KMS-11 (cell line): ENCODE data around the gene UBIAD1.
"Not testable (repeated sequence)": the region's sequence is repeated elsewhere in the genome, so short reads cannot be mapped to it uniquely, and the experiment has no call there.

Source experiments
- H2AFZ ChIP-seq: fragments of 200-600 bp; sonication (generic); 2 replicates; pipeline ENCODE4 v1.6.1; 2016; ENCODE audit warnings: antibody characterized with exemption, mixed run types, low read depth
- H3K27ac ChIP-seq: fragments of 200-600 bp; sonication (generic); 2 replicates; pipeline ENCODE4 v1.6.1; 2016; ENCODE audit warnings: mild to moderate bottlenecking, mixed run types
- H3K27me3 ChIP-seq: fragments of 200-600 bp; sonication (generic); 2 replicates; pipeline ENCODE4 v1.6.1; 2017; ENCODE audit warnings: mild to moderate bottlenecking, low read depth, mixed run types, moderate library complexity; ENCODE audit not compliant: insufficient read depth
- H3K36me3 ChIP-seq: fragments of 200-600 bp; sonication (generic); 2 replicates; pipeline ENCODE4 v1.6.1; 2017; ENCODE audit warnings: mild to moderate bottlenecking, mixed run types; ENCODE audit not compliant: insufficient read depth
- H3K4me1 ChIP-seq: fragments of 200-600 bp; sonication (generic); 2 replicates; pipeline ENCODE4 v1.6.1; 2016; ENCODE audit warnings: mild to moderate bottlenecking, low read depth, mixed run types; ENCODE audit not compliant: poor library complexity, severe bottlenecking
- H3K4me2 ChIP-seq: fragments of 200-600 bp; sonication (generic); 2 replicates; pipeline ENCODE4 v1.7.0; 2016; ENCODE audit warnings: mild to moderate bottlenecking, mixed run types
- H3K4me3 ChIP-seq: fragments of 200-600 bp; sonication (generic); IDR thresholded peaks from 2 replicates; pipeline ENCODE4 v1.6.1; 2017; ENCODE audit warnings: low read depth, low read length, mixed read lengths; ENCODE audit not compliant: insufficient read depth
- H3K79me2 ChIP-seq: fragments of 200-600 bp; sonication (generic); 2 replicates; pipeline ENCODE4 v1.6.1; 2016; ENCODE audit warnings: low read depth, mixed run types; ENCODE audit not compliant: insufficient read depth
- H3K9ac ChIP-seq: fragments of 200-600 bp; sonication (generic); 2 replicates; pipeline ENCODE4 v1.6.1; 2016; ENCODE audit warnings: mild to moderate bottlenecking, mixed run types
- H4K20me1 ChIP-seq: fragments of 200-600 bp; sonication (generic); 2 replicates; pipeline ENCODE4 v1.6.1; 2016; ENCODE audit warnings: mild to moderate bottlenecking, mixed run types; ENCODE audit not compliant: insufficient read depth
- TF ChIP-seq, protein P1 (sequence below): fragments of 200-600 bp; sonication (generic); conservative IDR thresholded peaks from 2 replicates; pipeline ENCODE4 v1.6.1; 2017; ENCODE audit warnings: low read depth, mild to moderate bottlenecking, antibody characterized with exemption, low read length, moderate library complexity, mixed read lengths

Gene UBIAD1

DNA sequence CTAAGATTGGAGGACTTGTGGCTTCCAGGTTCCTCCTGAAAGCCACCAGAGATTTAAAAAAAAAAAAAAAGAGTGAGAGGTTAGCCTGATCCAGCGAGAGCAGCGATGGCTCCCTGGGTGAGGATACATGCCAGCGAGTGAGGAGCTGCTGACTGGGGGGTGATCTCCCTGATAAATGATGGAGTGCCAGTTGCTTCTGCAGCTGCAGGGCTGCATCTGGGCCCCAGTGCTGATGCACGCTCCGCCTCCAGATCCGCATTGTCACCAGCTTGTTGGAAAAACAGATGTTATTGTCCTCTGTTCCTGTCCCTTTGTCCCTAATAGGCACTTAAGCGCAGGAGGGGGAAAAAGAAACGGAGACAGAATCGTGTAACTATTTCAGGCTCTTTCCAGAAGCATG lies 28.6 kb downstream of the UBIAD1 start:
- Histone ChIP-seq H3K27me3 (no peaks in the 10 kb centered on the region; the same call in 1 of the 2 replicates), H3K27ac (no peak overlapping the region), H3K4me1 (no peaks in the 10 kb centered on the region), H3K4me2 (no peak overlapping the region), H3K36me3 (no peaks in the 10 kb centered on the region), H3K4me3 (no peak overlapping the region), H3K9ac (no peak overlapping the region), H4K20me1 (no peaks in the 10 kb centered on the region), H3K79me2 (no peaks in the 10 kb centered on the region), H2AFZ (no peak overlapping the region)
- TF ChIP-seq, protein P1, sequence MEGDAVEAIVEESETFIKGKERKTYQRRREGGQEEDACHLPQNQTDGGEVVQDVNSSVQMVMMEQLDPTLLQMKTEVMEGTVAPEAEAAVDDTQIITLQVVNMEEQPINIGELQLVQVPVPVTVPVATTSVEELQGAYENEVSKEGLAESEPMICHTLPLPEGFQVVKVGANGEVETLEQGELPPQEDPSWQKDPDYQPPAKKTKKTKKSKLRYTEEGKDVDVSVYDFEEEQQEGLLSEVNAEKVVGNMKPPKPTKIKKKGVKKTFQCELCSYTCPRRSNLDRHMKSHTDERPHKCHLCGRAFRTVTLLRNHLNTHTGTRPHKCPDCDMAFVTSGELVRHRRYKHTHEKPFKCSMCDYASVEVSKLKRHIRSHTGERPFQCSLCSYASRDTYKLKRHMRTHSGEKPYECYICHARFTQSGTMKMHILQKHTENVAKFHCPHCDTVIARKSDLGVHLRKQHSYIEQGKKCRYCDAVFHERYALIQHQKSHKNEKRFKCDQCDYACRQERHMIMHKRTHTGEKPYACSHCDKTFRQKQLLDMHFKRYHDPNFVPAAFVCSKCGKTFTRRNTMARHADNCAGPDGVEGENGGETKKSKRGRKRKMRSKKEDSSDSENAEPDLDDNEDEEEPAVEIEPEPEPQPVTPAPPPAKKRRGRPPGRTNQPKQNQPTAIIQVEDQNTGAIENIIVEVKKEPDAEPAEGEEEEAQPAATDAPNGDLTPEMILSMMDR, result no peak

DNA sequence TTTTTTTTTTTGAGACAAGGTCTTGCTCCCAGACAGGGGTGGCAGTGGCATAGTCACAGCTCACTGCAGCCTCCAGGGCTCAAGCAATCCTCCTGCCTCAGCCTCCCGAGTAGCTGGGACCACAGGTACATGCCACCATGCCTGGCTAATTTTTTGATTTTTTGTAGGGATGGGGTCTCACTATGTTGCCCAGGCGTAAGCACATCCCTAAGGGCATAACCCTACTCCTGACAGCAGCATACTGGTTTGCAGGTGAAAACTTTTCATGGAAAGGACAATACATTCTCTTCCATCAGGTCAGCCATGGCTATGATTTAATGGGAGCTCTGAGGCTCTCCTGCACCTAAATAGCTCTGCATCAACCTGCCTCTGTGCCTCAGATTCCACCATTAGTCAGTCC lies 29.4 kb downstream of the UBIAD1 start:
- Histone ChIP-seq H3K4me1 (no peaks in the 10 kb centered on the region), H3K27ac (no peak overlapping the region), H3K36me3 (no peaks in the 10 kb centered on the region), H3K4me3 (no peak overlapping the region), H3K27me3 (peaks cover 4% of the 10 kb centered on the region; the same call in 1 of the 2 replicates), H3K4me2 (no peak overlapping the region), H4K20me1 (no peaks in the 10 kb centered on the region), H2AFZ (no peak overlapping the region), H3K9ac (no peak overlapping the region), H3K79me2 (no peaks in the 10 kb centered on the region)
- TF ChIP-seq, protein P1, result no peak

DNA sequence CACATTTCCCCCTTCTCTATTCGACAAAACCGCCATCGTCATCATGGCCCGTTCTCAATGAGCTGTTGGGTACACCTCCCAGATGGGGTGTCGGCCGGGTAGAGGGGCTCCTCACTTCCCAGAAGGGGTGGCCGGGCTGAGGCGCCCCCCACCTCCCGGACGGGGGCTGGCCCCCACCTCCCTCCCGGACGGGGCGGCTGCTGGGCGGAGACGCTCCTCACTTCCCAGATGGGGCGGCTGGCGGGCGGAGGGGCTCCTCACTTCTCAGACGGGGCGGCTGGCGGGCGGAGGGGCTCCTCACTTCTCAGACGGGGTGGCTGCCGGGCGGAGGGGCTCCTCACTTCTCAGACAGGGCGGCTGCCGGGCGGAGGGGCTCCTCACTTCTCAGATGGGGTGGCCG lies 32.5 kb downstream of the UBIAD1 start:
- H3K9ac ChIP-seq, H3K4me2 ChIP-seq, H3K27ac ChIP-seq, H4K20me1 ChIP-seq, H3K36me3 ChIP-seq, H3K79me2 ChIP-seq, H2AFZ ChIP-seq, H3K4me1 ChIP-seq, H3K4me3 ChIP-seq: not testable (repeated sequence)
- H3K27me3 ChIP-seq, result peaks cover 18% of the 10 kb centered on the region; the same call in 1 of the 2 replicates

DNA sequence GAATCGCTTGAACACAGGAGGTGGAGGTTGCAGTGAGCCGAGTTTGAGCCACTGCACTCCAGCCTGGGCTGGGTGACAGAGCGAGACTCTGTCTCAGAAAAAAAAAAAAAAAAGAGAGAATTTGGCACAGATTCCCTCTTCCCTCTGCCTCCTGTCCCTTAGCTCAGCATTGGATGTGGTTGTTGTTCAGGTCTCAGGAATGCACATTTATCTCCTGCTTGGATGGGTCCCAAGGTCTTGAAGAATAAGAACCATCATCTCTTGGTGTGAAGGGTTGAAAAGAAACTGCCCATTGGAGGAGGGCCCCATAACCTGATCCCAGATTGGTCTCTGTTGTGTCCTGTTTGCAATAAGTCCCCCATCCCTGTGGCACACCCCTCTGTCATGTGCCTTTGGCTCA lies 34.9 kb downstream of the UBIAD1 start:
- no peaks in the 10 kb centered on the region for H3K79me2 ChIP-seq

DNA sequence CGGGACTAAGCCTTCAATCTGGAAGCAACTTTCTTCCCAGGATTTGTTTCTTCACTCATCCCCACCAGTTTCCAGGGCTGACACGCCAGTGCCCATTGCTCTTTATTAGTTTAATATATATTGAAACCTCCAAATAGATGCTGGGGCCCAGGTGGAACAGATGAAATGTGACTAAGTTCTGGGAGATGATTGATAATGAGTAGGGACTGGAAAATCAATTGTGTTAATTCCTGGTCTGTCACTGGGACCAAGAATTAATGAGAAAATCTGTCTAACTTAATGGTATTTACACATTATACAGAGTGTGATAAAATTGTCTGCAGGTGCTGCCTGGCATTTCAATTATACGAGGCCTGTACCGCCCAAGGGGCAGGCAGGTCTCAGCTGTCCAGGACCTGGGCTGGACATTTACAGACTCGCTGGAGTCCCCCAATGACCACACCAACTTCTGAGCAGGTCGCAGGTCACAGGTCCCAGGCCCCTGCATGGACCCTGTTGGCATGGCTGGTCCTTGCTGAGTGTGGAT lies 35.8 kb downstream of the UBIAD1 start:
- Histone ChIP-seq H3K4me2 (no peak overlapping the region), H3K4me1 (no peaks in the 10 kb centered on the region), H3K27ac (no peak overlapping the region), H3K36me3 (no peaks in the 10 kb centered on the region), H2AFZ (no peak overlapping the region), H3K4me3 (no peak overlapping the region), H3K9ac (no peak overlapping the region), H3K27me3 (peaks cover 49% of the 10 kb centered on the region), H3K79me2 (no peaks in the 10 kb centered on the region), H4K20me1 (no peaks in the 10 kb centered on the region)
- TF ChIP-seq, protein P1, result no peak

More for the DNA sequence above, 34.9 kb downstream of the UBIAD1 start:
- Histone ChIP-seq H4K20me1 (no peaks in the 10 kb centered on the region), H3K4me3 (no peak overlapping the region), H2AFZ (no peak overlapping the region), H3K4me1 (no peaks in the 10 kb centered on the region), H3K4me2 (no peak overlapping the region), H3K9ac (no peak overlapping the region), H3K36me3 (no peaks in the 10 kb centered on the region), H3K27me3 (peaks cover 41% of the 10 kb centered on the region), H3K27ac (no peak overlapping the region)
- TF ChIP-seq, protein P1, result no peak
